ENCODE measurements around the gene HMCN2.
A peak's percentile ranks its signal among the peaks of the same experiment; 100 is the strongest.
"Not testable (repeated sequence)": the region's sequence is repeated elsewhere in the genome, so short reads cannot be mapped to it uniquely, and the experiment has no call there.

Gene HMCN2

DNA sequence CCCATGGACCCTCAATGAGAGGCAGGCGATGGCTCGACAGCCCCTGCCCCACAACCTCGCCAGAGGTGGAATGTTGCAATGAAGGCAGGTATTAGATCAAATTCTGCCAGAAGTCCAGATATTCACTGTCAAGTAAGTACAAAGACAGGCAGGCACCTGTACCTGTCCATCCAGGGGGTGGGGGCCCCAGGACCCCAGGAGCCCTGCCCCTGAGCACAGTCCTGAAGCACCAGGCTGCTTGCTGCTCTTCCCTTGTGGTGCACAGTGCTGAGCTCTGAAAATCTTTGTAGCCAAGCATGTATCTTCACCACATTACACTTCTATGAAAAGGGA is 26.2 kb upstream of the HMCN2 start:
- no peak for DNase-seq

DNA sequence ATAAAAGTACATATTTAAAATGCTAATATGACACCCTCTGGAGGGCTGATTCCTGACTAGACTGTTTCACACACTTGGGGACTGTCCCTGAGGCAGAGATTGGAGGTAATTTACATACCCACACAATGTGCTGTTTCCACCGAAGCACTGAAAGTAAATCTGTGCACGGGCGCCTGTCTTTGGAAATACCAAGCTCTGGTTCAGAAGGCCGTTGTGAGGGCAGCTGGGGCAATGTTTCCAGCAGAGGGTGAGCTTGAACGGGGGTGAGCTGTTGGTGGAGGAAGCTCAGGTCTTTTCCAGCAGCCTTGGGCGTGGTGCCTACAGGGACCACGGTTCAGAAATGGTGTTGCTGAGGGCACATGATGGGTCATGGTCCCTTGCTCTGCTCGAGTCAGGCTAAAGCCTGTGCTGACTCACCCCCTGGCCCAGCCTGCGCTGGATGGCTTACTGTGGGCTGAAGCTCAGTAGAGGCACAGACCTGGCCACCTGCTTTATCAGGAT is 25.8 kb upstream of the HMCN2 start:
- DNase-seq, result peak in 2 of 5 experiments; percentile 32 to 85

DNA sequence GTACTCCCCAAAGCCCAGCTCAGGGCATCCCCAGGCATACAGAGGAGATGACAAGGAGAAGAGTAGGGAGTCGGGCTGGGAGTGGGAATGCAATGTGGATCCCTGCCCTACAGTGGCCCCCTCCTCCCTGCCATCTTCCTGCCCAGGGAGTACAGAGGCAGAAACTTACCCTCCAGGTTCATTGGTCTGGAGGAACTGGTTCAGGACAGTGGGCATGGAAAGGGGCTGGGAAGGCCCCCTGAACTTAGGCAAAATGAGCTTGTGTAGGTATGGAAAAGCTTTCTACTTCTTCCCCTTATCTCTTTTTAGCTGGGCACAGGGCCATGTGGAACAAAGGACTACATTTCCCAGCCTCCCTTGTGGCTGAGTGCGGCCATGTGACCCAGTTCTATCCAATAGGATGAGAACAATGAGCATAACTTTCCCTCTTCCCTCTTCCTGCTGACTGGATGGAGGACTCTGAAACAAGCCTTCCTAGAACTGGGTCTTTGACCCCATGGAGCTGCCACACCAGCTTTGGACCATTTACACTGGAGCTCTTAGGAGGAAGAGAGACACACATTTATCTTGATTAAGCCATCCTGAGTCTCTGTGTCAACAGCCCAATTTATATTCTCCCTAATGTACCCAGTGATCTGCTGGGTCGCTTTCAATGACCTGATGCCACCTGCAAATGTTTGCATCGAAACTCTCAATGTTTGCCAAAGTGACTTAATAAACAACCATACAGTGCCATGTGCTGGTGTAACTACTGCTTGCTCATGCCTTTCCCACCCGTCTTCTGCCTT is 25.0 kb upstream of the HMCN2 start:
- DNase-seq, result peak in 2 of 5 experiments; percentile 19 to 81

DNA sequence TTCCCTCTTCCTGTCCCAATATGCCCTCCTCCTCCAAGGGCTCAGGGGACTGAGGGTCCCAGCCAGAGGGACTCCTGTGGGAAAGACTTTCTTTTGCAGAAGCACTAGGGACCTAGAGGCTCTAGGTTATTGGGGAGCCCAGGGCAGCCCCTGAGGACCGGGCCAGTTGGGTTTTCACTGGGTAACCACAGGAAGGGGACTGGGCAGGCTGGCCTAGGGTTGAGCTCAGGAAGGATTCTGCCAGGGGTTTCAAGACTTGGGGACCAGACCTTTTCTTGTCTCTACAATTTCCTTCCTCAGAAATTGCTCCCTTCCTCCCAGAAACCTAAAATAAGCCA is 24.4 kb upstream of the HMCN2 start:
- no peak for DNase-seq

DNA sequence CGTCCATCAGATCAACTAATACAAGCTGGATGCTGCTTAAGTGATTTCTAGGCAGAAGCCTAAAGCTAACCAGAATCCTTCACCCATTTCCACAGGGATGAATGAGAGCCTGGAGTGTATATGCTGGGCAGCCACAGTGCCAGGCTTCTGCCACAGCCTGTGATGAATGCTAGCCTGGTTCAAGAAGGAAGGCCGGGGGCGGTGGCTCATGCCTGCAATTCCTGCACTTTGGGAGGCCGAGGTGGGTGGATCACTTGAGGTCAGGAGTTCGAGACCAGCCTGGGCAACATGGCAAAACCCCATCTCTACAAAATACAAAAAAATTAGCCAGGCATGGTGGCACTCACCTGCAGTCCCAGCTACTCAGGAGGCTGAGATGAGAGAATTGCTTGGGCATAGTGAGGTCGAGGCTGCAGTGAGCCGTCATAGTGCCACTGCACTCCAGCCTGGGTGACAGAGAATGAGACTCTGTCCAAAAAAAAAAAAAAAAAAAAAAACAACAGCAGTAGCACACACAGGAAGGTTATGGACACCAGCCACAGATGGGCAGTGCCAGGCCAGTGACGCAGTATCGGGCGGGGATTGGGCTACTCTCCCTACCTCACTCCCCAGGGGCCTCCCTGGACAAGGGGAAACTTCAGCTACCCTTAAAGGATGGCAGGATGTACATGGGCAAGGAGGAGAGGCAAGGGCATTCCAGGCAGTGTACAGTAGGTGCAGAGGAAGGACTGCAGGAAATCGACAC is 23.1 kb upstream of the HMCN2 start:
- no peak for DNase-seq

DNA sequence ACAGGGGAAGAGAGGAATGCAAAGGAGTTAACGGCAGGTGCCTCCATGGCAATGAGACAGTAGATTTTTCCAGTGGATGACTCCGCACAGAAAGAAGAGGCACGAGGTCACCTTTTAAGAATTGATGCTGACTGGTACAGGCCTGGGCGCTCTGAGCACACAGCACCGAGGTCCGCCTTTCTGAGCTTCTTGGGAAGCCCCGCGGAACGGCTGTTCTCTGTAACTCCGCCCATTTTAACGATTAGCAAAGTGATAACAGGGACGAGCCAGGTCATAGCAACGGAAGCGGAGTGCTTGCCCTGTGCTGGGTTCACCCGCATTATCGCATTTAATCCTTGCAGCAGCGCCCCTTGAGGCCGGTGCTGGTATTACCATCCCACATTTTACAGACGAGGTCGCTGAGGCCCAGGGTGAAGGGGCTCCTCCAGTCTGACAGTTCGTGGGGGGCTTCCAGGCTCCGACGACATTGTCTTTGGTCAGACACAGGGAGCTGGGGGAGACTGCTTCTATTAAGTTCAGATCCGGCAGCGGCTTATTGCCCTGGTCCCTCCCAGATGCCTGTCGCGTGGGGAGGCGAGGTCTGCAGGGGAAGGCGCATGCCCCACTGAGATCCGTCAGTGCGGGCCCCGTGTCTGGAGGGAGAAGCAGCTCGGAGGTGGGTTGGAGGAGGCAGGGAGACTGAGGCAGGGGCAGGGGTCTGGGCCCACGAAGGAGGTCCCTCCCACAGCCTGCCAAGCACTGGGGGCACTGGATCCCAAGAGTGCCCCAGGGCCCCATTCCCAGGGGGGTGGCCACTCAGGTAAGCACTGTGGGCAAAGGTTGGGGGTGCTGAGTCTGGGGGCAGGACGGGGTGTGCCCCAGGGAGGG is 22.3 kb upstream of the HMCN2 start:
- DNase-seq, result peak; percentile 48 to 95 (median 76)

DNA sequence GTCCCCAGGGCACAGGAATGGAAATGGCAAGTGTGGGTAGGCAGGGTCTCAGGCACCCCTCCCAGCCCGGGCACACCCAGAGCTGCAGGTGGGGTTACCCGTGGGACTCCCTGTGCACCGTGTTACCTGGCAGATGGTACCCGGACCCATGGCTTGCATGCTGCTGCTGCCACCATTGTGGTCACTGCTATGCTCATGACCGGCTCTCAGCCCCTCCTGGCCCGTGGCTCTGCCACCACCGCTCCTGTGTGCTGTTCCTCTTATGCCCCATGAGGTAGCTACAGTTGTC is 21.7 kb upstream of the HMCN2 start:
- no peak for DNase-seq

DNA sequence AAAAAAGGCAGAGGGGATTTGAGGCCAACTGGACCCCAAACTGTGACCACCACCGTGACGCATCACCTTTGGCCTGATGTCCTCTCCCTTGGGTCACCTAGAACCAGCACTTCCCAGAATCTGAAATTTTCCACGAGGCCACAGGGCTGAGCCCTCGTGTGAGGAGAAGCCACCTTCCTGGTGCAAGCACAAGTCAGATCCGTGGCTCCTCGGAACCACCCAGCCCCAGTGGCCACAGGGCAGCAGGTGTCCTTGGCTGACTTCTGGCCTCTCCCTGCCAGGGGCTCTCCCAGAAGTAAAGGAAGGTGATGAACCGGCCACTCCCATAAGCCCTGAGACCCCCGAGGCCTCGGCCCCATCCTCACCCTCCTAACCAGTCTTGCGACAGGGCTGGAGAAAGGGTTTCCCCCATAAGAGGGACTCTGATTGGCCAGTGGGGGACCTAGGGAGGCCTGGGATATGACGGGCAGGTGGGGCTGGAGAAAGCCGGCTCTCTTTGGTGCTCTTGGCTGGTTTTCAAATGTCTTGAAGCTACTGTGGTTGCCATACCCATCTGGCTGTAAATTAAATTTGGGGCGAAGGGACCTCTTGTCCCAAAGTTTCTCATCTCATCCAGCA is 20.9 kb upstream of the HMCN2 start:
- DNase-seq, result no peak

DNA sequence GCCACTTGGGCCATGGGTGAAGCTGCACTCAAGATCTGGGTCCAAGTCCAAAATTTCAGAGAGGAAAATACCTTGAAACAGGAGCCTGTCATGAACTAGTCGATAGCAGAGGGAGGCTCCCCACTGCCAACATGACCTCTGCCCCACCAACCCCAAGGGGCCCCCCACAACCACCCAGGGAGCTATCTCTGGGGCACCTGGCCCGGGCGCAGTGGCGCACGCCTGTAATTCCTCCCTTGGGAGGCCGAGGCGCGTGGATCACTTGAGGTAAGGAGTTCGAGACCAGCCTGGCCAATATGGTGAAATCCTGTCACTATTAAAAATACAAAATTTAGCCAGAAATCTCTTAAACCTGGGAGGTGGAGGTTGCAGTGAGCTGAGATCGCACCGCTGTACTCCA is 20.1 kb upstream of the HMCN2 start:
- DNase-seq, result no peak

DNA sequence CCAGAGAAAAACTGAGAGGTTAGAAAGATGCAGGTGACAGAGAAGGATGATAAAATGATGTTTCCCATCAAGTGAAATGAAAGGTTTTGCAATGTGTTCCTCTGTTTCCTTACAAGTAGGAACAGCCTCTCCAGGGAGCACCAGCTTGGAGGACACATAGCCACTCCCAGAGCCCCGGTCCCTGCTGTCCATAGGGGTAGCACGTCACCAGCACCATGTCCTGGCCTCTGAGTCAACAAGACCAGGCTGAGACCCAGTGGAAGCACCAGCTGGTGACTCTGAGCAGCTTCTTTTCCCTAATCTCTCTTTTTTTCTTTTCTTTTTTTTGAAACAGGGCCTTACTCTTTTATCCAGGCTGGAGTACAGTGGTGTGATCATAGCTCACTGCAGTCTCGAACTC is 19.4 kb upstream of the HMCN2 start:
- no peak for DNase-seq

DNA sequence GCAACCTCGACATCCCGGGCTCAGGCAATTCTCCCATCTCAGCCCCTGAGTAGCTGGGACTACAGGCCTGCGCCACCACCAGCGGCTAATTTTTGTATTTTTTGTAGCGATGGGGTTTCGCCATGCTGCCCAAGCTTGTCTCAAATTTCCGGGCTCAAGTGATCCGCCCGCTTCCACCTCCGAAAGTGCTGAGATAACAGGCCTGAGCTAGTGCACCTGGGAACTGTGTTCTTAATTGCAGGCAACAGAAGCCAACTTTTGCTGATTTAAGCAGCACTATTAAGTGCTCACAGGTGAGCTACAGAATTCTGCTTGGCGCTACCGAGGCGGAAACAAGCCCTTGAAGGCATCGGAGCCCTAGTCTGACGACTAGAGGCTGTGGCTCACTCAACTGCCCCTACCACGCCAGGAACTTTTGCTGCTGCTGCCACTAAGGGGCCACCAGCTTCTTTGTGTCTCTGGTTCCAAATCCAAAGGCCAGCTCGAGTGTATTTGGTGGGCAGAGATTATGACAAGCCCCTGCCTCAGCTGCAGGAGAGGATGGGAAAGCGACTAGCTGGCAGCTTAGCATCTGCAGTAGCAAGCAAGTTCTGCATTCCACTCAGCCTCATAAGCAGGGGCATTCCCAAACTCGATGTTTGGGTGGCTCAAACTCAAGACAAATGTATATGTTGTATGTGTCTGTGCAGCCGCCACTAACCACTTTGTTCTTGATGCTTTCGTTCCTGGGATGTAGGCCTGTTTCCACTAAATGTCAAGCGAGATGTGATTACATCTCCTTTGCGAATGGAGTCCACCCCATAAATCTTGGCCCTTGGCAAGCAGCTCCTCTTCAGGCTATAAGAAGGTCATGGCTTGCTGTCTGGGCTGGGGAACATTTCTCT is 10.6 kb upstream of the HMCN2 start:
- no peak for DNase-seq

DNA sequence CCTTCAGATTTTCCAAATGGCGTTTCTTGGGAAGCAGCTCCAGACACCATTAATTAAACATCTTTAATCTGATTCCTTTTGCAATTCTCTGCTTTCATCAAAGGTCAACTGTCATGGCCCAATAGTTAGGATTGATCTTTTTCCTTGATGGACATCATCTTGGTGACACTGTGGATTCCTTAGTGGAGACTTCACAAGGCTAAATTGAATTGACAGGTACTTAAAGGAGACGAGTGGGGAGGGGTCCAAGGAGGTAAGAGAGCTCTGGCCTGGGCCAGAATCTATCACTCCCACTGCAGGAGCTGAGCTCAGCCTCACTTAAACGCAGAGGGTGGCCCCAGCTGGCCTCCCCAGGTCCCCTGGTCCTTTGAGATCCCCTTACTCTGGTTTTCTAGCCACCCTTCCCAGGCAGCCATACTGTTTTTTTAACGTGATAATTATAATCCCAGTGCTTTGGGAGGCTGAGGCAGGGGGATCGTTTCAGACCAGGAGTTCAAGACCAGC is 9.9 kb upstream of the HMCN2 start:
- DNase-seq, result no peak

DNA sequence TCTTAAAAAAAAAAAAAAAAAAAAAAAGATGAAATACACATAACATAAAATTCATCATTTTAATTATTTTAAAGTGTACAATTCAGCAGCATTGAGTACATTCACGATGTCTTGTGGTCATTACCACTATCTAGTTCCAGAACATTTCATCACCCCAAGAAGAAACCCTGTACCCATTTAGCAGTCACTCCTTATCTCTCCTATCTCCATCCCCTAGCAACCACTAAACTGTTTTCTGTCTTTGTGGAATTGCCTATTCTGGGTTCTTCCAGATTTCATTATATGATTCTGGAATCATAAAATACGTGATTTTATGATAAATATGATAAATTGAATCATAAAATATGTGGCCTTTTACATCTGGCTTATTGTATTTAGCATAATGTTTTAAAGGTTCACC is 8.9 kb upstream of the HMCN2 start:
- DNase-seq, result no peak

DNA sequence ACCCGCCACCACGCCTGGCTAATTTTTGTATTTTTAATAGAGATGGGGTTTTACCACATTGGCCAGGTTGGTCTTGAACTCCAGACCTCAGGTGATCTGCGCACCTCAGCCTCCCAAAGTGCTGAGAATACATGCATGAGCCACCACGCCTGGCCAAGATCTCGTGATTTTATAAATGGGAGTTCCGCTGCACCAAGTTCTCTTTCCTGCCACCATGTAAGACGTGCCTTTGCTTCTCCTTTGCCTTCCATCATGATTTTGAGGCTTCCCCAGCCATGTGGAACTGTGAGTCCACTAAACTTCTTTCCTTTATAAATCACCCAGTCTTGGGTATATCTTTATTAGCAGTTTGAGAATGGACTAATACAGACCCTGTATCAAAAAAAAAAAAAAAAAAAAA is 7.4 kb upstream of the HMCN2 start:
- DNase-seq, result not testable (repeated sequence)

DNA sequence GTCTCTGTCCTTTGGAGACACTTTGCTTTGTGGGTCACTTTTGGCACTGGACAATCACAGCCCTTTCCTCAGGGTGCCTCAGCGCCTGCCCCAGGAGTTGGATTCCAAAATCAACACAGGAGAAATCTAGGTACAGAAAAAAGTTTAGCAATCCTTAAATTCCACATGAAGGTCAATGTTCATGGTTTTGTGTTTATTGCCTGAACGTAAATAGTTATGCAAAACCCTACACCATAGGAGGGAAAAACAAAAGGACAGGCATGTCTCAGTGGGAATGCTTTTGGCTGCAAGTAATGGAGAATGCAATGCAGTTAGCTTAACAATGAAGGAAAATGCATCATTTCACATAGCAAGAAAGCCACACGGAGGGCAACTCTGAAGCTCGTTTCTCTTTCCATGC is 6.5 kb upstream of the HMCN2 start:
- no peak for DNase-seq

DNA sequence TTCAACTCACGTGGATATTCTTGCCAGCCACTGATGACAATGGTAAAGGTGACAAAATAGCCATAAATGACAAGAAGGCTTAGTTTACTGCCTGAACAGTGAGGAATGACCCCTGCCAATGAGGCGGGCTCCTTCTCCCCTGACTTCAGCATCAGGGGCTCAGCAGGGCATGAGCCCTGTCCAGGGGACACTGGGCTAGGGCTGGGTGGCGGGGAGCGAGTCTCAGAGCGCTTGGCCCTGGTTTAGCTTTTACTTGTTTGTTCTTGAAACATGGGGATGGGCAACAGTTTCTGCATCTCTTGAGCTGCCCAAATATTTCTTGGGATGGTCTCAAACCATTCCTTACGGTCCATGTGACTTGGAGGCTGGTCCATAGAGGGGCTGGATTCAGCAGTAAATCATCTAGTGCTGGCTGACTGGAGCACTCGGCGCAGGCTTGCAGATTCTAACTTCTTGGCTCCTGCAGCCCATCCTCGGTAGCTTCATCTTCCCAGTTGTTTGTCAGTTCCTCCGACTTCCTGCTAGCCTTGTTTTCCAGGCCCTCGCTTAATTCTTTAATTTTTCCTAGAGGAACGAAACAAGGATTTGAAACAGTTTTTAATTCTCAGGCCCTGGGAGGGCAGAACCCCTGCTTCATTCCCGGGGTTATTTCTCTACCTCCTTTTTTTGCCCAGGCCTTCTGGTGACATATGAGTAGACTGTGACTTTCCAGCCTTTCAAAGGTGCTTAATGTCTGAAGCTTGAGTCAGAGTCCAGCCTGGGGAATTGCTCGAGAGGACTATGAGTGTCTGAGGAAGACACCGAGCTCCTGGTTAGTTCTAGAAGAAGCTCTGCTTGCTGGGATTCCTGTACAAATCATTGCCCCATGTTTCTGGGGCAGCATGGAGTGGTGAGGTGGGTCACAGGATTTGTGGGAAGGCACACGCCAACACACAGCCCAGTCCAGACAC is 4.5 kb upstream of the HMCN2 start:
- no peak for DNase-seq

DNA sequence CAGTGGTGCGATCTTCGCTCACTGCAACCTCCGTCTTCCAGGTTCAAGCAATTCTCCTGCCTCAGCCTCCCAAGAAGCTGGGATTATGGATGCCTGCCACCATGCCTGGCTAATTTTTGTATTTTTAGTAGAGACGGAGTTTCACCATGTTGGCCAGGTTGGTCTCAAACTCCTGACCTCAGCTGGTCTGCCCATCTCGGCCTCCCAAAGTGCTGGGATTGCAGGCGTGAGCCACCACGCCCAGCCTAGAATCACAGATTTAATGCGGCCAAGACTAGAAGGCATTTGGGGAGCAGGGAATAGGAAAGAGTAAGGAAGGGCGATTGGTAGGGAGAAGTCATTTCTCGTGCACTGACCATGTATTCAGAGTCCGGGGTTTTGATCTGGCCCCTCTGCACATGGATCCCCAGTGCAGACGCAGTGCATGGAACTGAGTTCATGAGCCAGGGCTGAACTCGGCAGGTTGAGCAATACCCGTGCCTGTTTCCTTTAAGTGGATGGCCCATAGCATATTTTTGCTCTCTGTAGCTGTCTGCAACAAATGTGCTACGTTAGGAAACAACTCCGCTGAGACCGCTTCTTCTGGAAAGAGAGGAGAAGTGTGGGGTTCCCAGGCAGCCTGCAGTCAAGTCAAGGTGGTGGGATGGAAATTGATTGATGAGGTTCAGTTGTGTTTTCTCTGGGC is 3.4 kb upstream of the HMCN2 start:
- DNase-seq, result no peak

DNA sequence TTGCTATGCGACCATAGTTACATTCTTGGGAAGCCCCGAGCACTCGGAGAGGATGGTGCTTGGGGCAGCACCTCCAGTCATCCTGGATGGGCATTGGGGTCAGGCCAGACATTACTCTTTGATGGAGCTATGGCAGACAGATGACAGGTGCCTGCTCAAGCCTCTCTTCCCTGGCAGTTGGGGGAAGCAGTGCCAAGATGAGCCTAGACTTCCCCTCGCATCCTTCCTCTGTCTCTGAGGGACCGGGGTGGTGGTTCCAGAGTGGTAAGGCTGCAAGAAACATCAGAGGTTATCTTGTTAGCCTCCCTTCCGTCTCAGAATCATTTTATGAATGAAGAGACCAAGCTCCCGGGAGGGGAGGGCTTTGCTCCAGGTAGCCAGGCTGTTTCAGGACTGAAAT is 2.8 kb upstream of the HMCN2 start:
- DNase-seq, result no peak

DNA sequence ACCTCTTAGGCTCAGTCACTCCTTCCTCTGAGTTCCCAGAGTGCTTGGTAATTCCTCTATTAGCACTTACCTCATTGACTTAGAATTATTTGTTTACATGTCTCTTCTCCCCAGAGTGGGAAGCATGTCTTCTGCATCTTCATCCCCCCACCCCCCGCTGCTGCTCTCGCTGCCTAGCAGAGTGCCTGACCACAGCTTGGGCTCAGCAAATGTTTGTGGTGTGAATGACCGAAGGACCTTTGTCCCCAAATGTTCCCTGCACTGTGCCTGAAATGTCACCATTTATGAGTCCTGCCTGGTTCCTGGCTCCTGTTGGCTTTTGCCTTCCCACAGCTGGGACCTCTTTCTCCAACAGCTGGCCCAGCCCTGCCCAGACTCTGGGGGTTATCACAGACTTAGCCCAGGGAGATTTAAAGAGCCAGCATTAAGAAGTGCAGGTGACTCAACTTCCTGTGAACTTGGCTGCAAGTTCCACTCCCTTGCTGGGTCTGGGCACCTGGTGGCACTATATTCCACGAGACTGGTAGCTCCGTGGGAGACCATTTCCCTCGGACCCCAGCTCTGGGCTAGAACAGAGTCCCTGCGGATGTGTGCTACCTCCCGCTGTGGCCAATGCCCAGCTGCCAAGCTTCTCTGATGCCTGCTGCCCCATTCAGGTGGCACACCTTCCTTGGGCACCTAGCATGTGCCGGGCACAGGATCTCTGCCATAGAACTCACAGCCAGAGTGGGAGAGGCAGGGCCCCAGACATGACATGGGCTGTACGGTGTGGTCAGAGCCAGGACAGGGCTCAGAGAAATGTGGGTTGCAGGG is 1.8 kb upstream of the HMCN2 start:
- no peak for DNase-seq
